Activated CD8-positive, alpha-beta memory T cell treated with anti-CD3 and anti-CD28 coated beads, Interleukin-2, amount 10 ng/mL, durations not matched to agents 7 days and 5 days (primary cell): ENCODE results near the gene NCL. TPM values are rescaled to one million over a fixed set of nuclear protein-coding genes. Genes with fewer than 3 reads are reported as not detected.
A peak's percentile ranks its signal among the peaks of the same experiment; 100 is the strongest.

ENCODE experiments used
- ATAC-seq: fragments of 150-1000 bp; cut with Tn5 transposase; one replicate; pipeline ENCODE4 v1.10.0; 2021; ENCODE audit warnings: moderate library complexity
- CTCF ChIA-PET: fragments of 350-600 bp; sonication (Branson Sonifier 250); formaldehyde crosslinking; loops from one replicate; lab custom pipeline; 2021; ENCODE audit warnings: antibody characterized with exemption; lab: Charles Lee
- DNase-seq: peaks from one replicate; pipeline ENCODE4 v3.0.0-alpha.2; 2020
- H3K27ac Mint-ChIP-seq: one replicate; pipeline ENCODE4 v1.8.0; 2021; ENCODE audit warnings: mild to moderate bottlenecking, mixed read lengths
- H3K27me3 Mint-ChIP-seq: one replicate; pipeline ENCODE4 v1.8.0; 2021; ENCODE audit warnings: mixed read lengths
- H3K36me3 Mint-ChIP-seq: one replicate; pipeline ENCODE4 v1.8.0; 2021; ENCODE audit warnings: mild to moderate bottlenecking, mixed read lengths
- H3K4me1 Mint-ChIP-seq: one replicate; pipeline ENCODE4 v1.8.0; 2021; ENCODE audit warnings: mixed read lengths
- H3K4me3 Mint-ChIP-seq: one replicate; pipeline ENCODE4 v1.8.0; 2021; ENCODE audit warnings: mild to moderate bottlenecking, moderate library complexity, mixed read lengths
- H3K9me3 Mint-ChIP-seq: one replicate; pipeline ENCODE4 v1.8.0; 2022; ENCODE audit warnings: low read depth, mixed read lengths
- total RNA-seq, 2 experiments: library from RNA; stranded (reverse); gene quantifications; one replicate each; pipeline ENCODE4 v1.2.3, GENCODE V29; 2021

The NCL gene
- total RNA-seq, 2 experiments from 2014 or later = 634 to 820 TPM

- DNase-seq = peak; percentile 84
- H3K4me1 Mint-ChIP-seq = peaks cover 13% of the 10 kb centered on the region
- H3K4me3 Mint-ChIP-seq = peak overlapping the region; percentile 74
- H3K9me3 Mint-ChIP-seq = no peaks in the 10 kb centered on the region
- peak overlapping the region; percentile 85 for H3K27ac Mint-ChIP-seq
- ATAC-seq = peak; percentile 88
- no peaks in the 10 kb centered on the region for H3K36me3 Mint-ChIP-seq
- CTCF ChIA-PET = interaction anchor here (0.7 to 4.1 kb wide), 41 partner anchors 8 to 419 kb away, joined by 3 to 91 read pairs (median 4); partner anchors contain the start of gene NCL
- no peaks in the 10 kb centered on the region for H3K27me3 Mint-ChIP-seq
Observed at GRCh38 chr2:231482806-231483391, 18.6 kb upstream of the NCL start.

GRCh38 chr2:231480781-231481180 is 16.5 kb upstream of the NCL start:
- CTCF ChIA-PET = interaction anchor here (0.9 to 4.1 kb wide), 9 partner anchors 10 to 234 kb away, joined by 3 to 91 read pairs (median 11); partner anchors contain the start of gene NCL

DNA sequence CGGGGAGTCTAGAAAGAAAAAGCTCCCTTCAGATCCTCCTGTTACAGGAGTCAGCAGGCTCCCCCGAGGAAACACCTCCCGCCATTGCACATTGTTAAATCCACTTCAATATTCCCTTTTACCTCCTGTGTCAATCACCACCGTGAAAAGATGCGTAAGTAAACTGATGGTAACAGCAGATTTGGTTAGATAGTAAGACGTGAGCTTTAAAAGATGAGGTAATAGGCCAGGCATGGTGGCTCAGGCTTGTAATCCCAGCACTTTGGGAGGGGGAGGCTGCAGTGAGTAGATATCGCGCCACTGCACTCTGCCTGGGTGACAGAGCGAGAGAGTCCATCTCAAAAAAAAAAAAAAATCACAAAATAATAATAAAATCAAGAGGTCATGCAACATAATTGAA is 15.2 kb upstream of the NCL start:
- H3K27ac Mint-ChIP-seq = no peak overlapping the region
- no peaks in the 10 kb centered on the region for H3K27me3 Mint-ChIP-seq
- no peak for DNase-seq
- no peaks in the 10 kb centered on the region for H3K36me3 Mint-ChIP-seq
- H3K9me3 Mint-ChIP-seq = no peaks in the 10 kb centered on the region
- CTCF ChIA-PET = interaction anchor here (1.1 to 2.2 kb wide), 5 partner anchors 13 to 122 kb away, joined by 3 to 5 read pairs (median 3); no protein-coding TSS in a partner anchor
- no peak for ATAC-seq
- H3K4me1 Mint-ChIP-seq = peaks cover 13% of the 10 kb centered on the region
- no peak overlapping the region for H3K4me3 Mint-ChIP-seq

More at GRCh38 chr2:231480781-231481180, 16.5 kb upstream of the NCL start:
- Mint-ChIP-seq H3K4me1 (peaks cover 13% of the 10 kb centered on the region), H3K27ac (no peak overlapping the region), H3K27me3 (no peaks in the 10 kb centered on the region), H3K9me3 (no peaks in the 10 kb centered on the region), H3K36me3 (no peaks in the 10 kb centered on the region), H3K4me3 (no peak overlapping the region)
- no peak for ATAC-seq
- DNase-seq = no peak

GRCh38 chr2:231476920-231477319 is 12.6 kb upstream of the NCL start:
- CTCF ChIA-PET = interaction anchor here (0.8 to 2.3 kb wide), 6 partner anchors 9 to 125 kb away, joined by 3 to 9 read pairs (median 6); no protein-coding TSS in a partner anchor
- no peak overlapping the region for H3K27ac Mint-ChIP-seq
- peaks cover 12% of the 10 kb centered on the region for H3K4me1 Mint-ChIP-seq
- no peaks in the 10 kb centered on the region for H3K36me3 Mint-ChIP-seq
- H3K9me3 Mint-ChIP-seq = no peaks in the 10 kb centered on the region
- H3K4me3 Mint-ChIP-seq = no peak overlapping the region
- no peaks in the 10 kb centered on the region for H3K27me3 Mint-ChIP-seq
- ATAC-seq = no peak
- no peak for DNase-seq

- no peak overlapping the region for H3K27ac Mint-ChIP-seq
- no peaks in the 10 kb centered on the region for H3K27me3 Mint-ChIP-seq
- H3K36me3 Mint-ChIP-seq = no peaks in the 10 kb centered on the region
- H3K4me1 Mint-ChIP-seq = peaks cover 8% of the 10 kb centered on the region
- no peaks in the 10 kb centered on the region for H3K9me3 Mint-ChIP-seq
- H3K4me3 Mint-ChIP-seq = no peak overlapping the region
- CTCF ChIA-PET = interaction anchor here (0.8 to 1.5 kb wide), 3 partner anchors 10 to 24 kb away, joined by 3 to 7 read pairs (median 5); no protein-coding TSS in a partner anchor
- no peak for ATAC-seq
- DNase-seq = no peak
Observed at GRCh38 chr2:231475965-231476364, 11.7 kb upstream of the NCL start.

GRCh38 chr2:231472816-231473215 is 8.5 kb upstream of the NCL start:
- H3K4me1 Mint-ChIP-seq = peaks cover 14% of the 10 kb centered on the region
- CTCF ChIA-PET = interaction anchor here (1.2 to 1.6 kb wide), 2 partner anchors 8 to 10 kb away, joined by 3 to 5 read pairs; partner anchors contain the start of gene NCL
- no peaks in the 10 kb centered on the region for H3K36me3 Mint-ChIP-seq
- H3K27ac Mint-ChIP-seq = no peak overlapping the region
- no peaks in the 10 kb centered on the region for H3K27me3 Mint-ChIP-seq
- ATAC-seq = no peak
- no peak for DNase-seq
- peak overlapping the region; percentile 43 for H3K4me3 Mint-ChIP-seq
- no peaks in the 10 kb centered on the region for H3K9me3 Mint-ChIP-seq

DNA sequence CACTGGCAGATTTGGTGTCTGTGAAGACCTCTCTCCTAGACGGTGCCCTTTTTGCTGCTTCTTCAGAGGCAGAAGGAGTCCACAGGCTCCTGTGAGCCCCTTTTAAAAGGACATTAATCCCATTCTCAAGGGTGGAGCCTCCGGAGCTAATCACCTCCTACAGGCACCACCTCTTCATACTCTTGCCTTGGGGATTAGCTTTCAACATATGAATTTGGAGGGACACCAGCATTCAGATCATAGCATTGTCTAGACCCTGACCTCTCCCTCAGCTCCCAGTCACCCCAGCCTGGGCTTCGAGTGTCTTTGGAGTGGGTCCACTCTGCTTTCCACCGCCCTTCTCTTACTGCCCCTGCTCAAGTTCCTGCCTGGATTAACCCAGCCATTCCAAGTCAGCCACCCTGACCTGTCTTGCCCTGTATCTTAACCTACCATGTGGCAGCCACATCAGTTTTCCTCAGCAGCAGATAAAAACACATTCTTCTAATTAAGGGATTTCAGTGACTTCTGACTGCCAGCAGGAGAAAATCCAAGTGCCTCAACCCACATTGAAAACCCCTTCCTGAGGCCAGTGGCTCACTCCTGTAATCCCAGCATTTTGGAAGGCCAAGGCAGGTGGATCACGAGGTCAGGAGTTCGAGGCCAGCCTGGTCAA is 6.1 kb upstream of the NCL start:
- Mint-ChIP-seq H3K4me1 (peaks cover 19% of the 10 kb centered on the region), H3K4me3 (no peak overlapping the region), H3K27ac (no peak overlapping the region), H3K36me3 (no peaks in the 10 kb centered on the region), H3K27me3 (no peaks in the 10 kb centered on the region), H3K9me3 (no peaks in the 10 kb centered on the region)
- DNase-seq (no peak), ATAC-seq (no peak)
- CTCF ChIA-PET = interaction anchor here (2.0 to 8.9 kb wide), 2 partner anchors 11 to 131 kb away, joined by 4 to 91 read pairs; no protein-coding TSS in a partner anchor

- DNase-seq = no peak
- no peaks in the 10 kb centered on the region for H3K36me3 Mint-ChIP-seq
- CTCF ChIA-PET = interaction anchor here (2.0 to 8.9 kb wide), 2 partner anchors 12 to 132 kb away, joined by 4 to 91 read pairs; no protein-coding TSS in a partner anchor
- H3K4me1 Mint-ChIP-seq = peaks cover 22% of the 10 kb centered on the region
- H3K27ac Mint-ChIP-seq = no peak overlapping the region
- H3K4me3 Mint-ChIP-seq = no peak overlapping the region
- no peaks in the 10 kb centered on the region for H3K9me3 Mint-ChIP-seq
- ATAC-seq = no peak
- no peaks in the 10 kb centered on the region for H3K27me3 Mint-ChIP-seq
Observed at GRCh38 chr2:231469583-231469950, 5.3 kb upstream of the NCL start.

GRCh38 chr2:231467613-231468530 is 3.6 kb upstream of the NCL start:
- Mint-ChIP-seq H3K4me1 (peaks cover 23% of the 10 kb centered on the region), H3K9me3 (no peaks in the 10 kb centered on the region), H3K27me3 (no peaks in the 10 kb centered on the region), H3K4me3 (no peak overlapping the region), H3K36me3 (peaks cover 9% of the 10 kb centered on the region), H3K27ac (no peak overlapping the region)
- DNase-seq (no peak), ATAC-seq (no peak)
- CTCF ChIA-PET = interaction anchor here (0.6 to 8.9 kb wide), 3 partner anchors 14 to 134 kb away, joined by 3 to 91 read pairs (median 7); no protein-coding TSS in a partner anchor

- Mint-ChIP-seq H3K9me3 (no peaks in the 10 kb centered on the region), H3K27me3 (no peaks in the 10 kb centered on the region), H3K36me3 (peaks cover 17% of the 10 kb centered on the region), H3K4me1 (peaks cover 28% of the 10 kb centered on the region), H3K4me3 (no peak overlapping the region), H3K27ac (no peak overlapping the region)
- no peak for ATAC-seq
- CTCF ChIA-PET = interaction anchor here (0.7 to 8.9 kb wide), 6 partner anchors 10 to 135 kb away, joined by 3 to 91 read pairs (median 4); no protein-coding TSS in a partner anchor
- DNase-seq = no peak
Observed at GRCh38 chr2:231467016-231467545, 2.8 kb upstream of the NCL start.

- H3K27ac Mint-ChIP-seq = peak overlapping the region; percentile 100
- CTCF ChIA-PET = interaction anchor here (0.6 to 8.9 kb wide), 15 partner anchors 8 to 412 kb away, joined by 3 to 91 read pairs (median 5); no protein-coding TSS in a partner anchor
- ATAC-seq (no peak), DNase-seq (peak; percentile 98)
- no peaks in the 10 kb centered on the region for H3K27me3 Mint-ChIP-seq
- peak overlapping the region; percentile 87 for H3K4me3 Mint-ChIP-seq
- H3K4me1 Mint-ChIP-seq = peaks cover 48% of the 10 kb centered on the region
- no peaks in the 10 kb centered on the region for H3K9me3 Mint-ChIP-seq
- H3K36me3 Mint-ChIP-seq = peaks cover 37% of the 10 kb centered on the region
Observed at GRCh38 chr2:231464576-231465540, 574 bp upstream of the NCL start.
